HTR-8/SVneo (cell line): ENCODE data around the gene TXLNA.

Experiments
- DNase-seq: peaks from one replicate; pipeline ENCODE4 v3.0.0; 2011; ENCODE audit warnings: low spot score, mixed read lengths; ENCODE audit not compliant: insufficient read length
- FAIRE-seq: peaks from 2 replicates; lab custom pipeline; 2011; peaks lifted over from hg19 to GRCh38; lab: Jason Lieb, UNC

Gene TXLNA

GRCh38 chr1:32240140-32240951 lies 60.9 kb downstream of the TXLNA start:
- FAIRE-seq: no peak

GRCh38 chr1:32241001-32241763 lies 61.7 kb downstream of the TXLNA start:
- DNase-seq (no peak), FAIRE-seq (no peak)

More at GRCh38 chr1:32240140-32240951, 60.9 kb downstream of the TXLNA start:
- DNase-seq: no peak

- DNase-seq: no peak
- FAIRE-seq: no peak
Measured at GRCh38 chr1:32242341-32242851, 62.9 kb downstream of the TXLNA start.

- no peak for FAIRE-seq
- peak; percentile 53 for DNase-seq
Measured at GRCh38 chr1:32246888-32247273, 67.4 kb downstream of the TXLNA start, which contains the start of gene FAM167B. TSS of gene FAM167B (plus strand) at chr1:32247222. CDS start at chr1:32247422, 200 bp downstream.

GRCh38 chr1:32247452-32247851 lies 68.0 kb downstream of the TXLNA start:
- FAIRE-seq: no peak
- no peak for DNase-seq
